Left lung (tissue), 10 donors: ENCODE results near the gene USP6NL. TPM values are rescaled to one million over a fixed set of nuclear protein-coding genes. Genes with fewer than 3 reads are reported as not detected.
A peak's percentile ranks its signal among the peaks of the same experiment; 100 is the strongest.

Experiments
- ATAC-seq: fragments of 200-7000 bp; cut with Tn5 transposase; one replicate; pipeline ENCODE4 v1.9.1; 2020; ENCODE audit warnings: moderate library complexity
- DNase-seq, 4 donors: peaks; one replicate each; pipeline ENCODE4 v3.0.0-alpha.2; 2013 to 2020
- H3K27ac ChIP-seq, 2 donors: fragments of 200-600 bp; sonication (generic) in 1 of 2; one replicate each; pipeline versions ENCODE4 v1.5.0 to v1.8.0; 2020 to 2021
- H3K27me3 ChIP-seq, 2 donors: fragments of 200-600 bp; sonication (generic) in 1 of 2; one replicate each; pipeline versions ENCODE4 v1.5.0 to v1.8.0; 2020 to 2021
- H3K36me3 ChIP-seq, 2 donors: fragments of 200-600 bp; sonication (generic) in 1 of 2; one replicate each; pipeline versions ENCODE4 v1.5.0 to v1.8.0; 2020 to 2021
- H3K4me1 ChIP-seq, 2 donors: fragments of 200-600 bp; one replicate each; pipeline ENCODE4 v1.8.0; 2021
- H3K4me3 ChIP-seq, 2 donors: fragments of 200-600 bp; sonication (generic) in 1 of 2; one replicate each; pipeline versions ENCODE4 v1.5.0 to v1.8.0; 2020 to 2021; ENCODE audit warnings: mild to moderate bottlenecking in 1 of 2
- H3K9me3 ChIP-seq, 2 donors: fragments of 200-600 bp; sonication (generic) in 1 of 2; one replicate each; pipeline versions ENCODE4 v1.5.0 to v1.8.0; 2020 to 2021
- intact Hi-C, 2 donors: fragments of 100-400 bp; cut with DNase I; formaldehyde crosslinking; loops; one replicate each; pipeline versions ENCODE4 v1.11.2 to v1.14.2; 2022
- polyA plus RNA-seq, 6 donors: library from polyadenylated mRNA; unstranded; fragments of 120-200 nt; gene quantifications; one replicate each; pipeline ENCODE4 v1.2.1, GENCODE V29; 2013; ENCODE audit not compliant: insufficient read length in 6 of 6
- total RNA-seq, 2 donors: library from RNA; stranded (reverse); fragmentation: NEBNext Ultra II Directional; extraction: Animal tissue kit (Norgen Biotek cat#: 25700); gene quantifications; one replicate each; pipeline ENCODE4 v1.2.1, GENCODE V29; 2021
- TF ChIP-seq, protein P1 (sequence below), 2 donors: fragments of 200-600 bp; sonication (generic) in 1 of 2; IDR thresholded peaks; one replicate each; pipeline versions ENCODE4 v1.5.0 to v1.8.0; 2021; ENCODE audit warnings: antibody characterized with exemption in 2 of 2
- donor health status: DM: no; HTN: yes; CAD: no.
- donor health status: DM: no; HTN: no; CAD: no.

The USP6NL gene
- total and polyA plus RNA-seq, 8 donors: 16.0 to 25.6 (median 24.0) TPM

- Histone ChIP-seq H3K4me3 (no peak overlapping the region), H3K4me1 (no peaks in the 10 kb centered on the region), H3K9me3 (no peaks in the 10 kb centered on the region), H3K27ac (no peak overlapping the region), H3K36me3 (no peaks in the 10 kb centered on the region), H3K27me3 (no peaks in the 10 kb centered on the region)
- peak; percentile 59 for ATAC-seq
- TF ChIP-seq, protein P1, sequence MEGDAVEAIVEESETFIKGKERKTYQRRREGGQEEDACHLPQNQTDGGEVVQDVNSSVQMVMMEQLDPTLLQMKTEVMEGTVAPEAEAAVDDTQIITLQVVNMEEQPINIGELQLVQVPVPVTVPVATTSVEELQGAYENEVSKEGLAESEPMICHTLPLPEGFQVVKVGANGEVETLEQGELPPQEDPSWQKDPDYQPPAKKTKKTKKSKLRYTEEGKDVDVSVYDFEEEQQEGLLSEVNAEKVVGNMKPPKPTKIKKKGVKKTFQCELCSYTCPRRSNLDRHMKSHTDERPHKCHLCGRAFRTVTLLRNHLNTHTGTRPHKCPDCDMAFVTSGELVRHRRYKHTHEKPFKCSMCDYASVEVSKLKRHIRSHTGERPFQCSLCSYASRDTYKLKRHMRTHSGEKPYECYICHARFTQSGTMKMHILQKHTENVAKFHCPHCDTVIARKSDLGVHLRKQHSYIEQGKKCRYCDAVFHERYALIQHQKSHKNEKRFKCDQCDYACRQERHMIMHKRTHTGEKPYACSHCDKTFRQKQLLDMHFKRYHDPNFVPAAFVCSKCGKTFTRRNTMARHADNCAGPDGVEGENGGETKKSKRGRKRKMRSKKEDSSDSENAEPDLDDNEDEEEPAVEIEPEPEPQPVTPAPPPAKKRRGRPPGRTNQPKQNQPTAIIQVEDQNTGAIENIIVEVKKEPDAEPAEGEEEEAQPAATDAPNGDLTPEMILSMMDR (IDR thresholded peaks at IDR 0.05): no peak
- intact Hi-C loops: no loop called here
- DNase-seq: peak in 1 of 4 donors; percentile 44
Measured at GRCh38 chr10:11625019-11625735, 13.7 kb upstream of the USP6NL start.

DNA sequence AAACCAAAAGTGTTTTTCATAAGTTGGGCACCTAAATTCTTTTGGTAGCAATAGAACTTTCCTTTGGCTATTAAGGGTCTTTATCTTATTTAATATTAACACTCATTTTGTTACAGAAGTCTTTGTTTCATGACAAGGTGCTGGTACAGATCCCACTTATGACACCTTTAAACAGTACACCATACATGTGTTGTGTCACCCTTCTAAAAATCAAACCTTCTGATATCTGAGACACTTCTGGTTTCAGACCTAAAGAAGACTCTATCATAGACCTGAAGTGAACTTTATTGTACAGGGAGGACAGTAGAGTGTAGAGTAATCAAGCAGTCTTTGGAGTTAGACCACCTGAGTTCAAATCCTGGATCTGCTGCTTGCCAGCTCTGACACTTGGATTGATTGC, 5.8 kb upstream of the USP6NL start:
- ATAC-seq: no peak
- Histone ChIP-seq H3K4me1 (peaks cover 0 to 5% of the 10 kb centered on the region in 2 donors), H3K9me3 (peaks cover 0 to 7% of the 10 kb centered on the region in 2 donors), H3K27me3 (no peaks in the 10 kb centered on the region), H3K27ac (no peak overlapping the region), H3K36me3 (no peaks in the 10 kb centered on the region), H3K4me3 (no peak overlapping the region)
- DNase-seq: no peak
- intact Hi-C loops: loop anchor here in 1 of 2 donors (10.0 kb wide), 1 partner anchor 92 kb away; no protein-coding TSS in a partner anchor
- TF ChIP-seq, protein P1 (IDR thresholded peaks at IDR 0.05): no peak

DNA sequence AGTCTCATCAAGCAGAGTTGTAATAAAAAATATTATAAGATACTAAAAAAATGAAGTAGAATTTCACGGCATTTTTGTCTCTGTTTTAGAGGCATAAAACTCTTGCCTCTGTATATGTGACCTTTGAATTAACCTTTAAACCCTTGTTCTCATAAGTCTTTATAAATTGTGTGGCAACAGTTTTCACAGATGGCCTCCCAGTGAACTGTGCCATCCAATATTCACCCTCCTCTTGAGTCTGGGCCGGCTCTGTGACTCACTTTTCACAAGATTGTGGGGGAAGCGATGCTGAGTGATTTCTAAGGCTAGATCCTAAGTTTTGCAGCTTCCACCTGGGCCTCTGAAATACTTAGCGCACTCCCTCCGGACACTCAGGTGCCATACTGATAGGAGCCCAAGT, 4.6 kb upstream of the USP6NL start:
- peaks cover 0 to 11% of the 10 kb centered on the region in 2 donors for H3K4me1 ChIP-seq
- no peak overlapping the region for H3K4me3 ChIP-seq
- no peak overlapping the region for H3K27ac ChIP-seq
- H3K27me3 ChIP-seq: no peaks in the 10 kb centered on the region
- no peaks in the 10 kb centered on the region for H3K36me3 ChIP-seq
- TF ChIP-seq, protein P1 (IDR thresholded peaks at IDR 0.05): no peak
- peaks cover 0 to 7% of the 10 kb centered on the region in 2 donors for H3K9me3 ChIP-seq
- intact Hi-C loops: loop anchor here in 1 of 2 donors (10.0 kb wide), 1 partner anchor 91 kb away; no protein-coding TSS in a partner anchor
- ATAC-seq (no peak), DNase-seq (no peak)

DNA sequence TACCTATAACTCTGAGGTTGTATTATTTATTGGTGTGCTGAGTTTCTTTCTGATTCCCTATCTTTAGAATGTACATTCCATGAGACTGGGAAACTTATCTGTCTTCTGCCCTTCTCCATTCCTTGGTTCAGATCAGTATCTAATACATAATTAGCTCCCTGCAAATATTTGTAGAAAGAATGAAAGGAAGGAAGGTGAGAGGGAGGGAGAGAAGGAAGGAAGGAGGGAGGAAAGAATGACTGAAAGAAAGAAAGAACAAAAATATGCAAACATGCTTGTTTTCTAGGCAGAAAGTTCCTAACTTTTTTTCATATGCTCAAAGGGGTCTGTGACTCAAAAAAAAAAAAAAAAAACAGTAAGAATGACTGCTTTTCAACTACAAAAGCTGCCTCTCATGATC, 3.9 kb upstream of the USP6NL start:
- Histone ChIP-seq H3K36me3 (no peaks in the 10 kb centered on the region), H3K9me3 (peaks cover 0 to 7% of the 10 kb centered on the region in 2 donors), H3K4me1 (peaks cover 0 to 14% of the 10 kb centered on the region in 2 donors), H3K4me3 (no peak overlapping the region), H3K27me3 (no peaks in the 10 kb centered on the region), H3K27ac (no peak overlapping the region)
- ATAC-seq (no peak), DNase-seq (no peak)
- TF ChIP-seq, protein P1 (IDR thresholded peaks at IDR 0.05): no peak
- intact Hi-C loops: loop anchor here in 1 of 2 donors (10.0 kb wide), 1 partner anchor 91 kb away; no protein-coding TSS in a partner anchor
